Measurements from ENCODE around the gene NCSTN.

The NCSTN gene

GRCh38 chr1:160309185-160309557 lies 34.0 kb upstream of the NCSTN start:
- no peak for DNase-seq
- Mint-ChIP-seq H3K36me3 (ENCODE audit: low read depth) (peaks cover 84% of the 10 kb centered on the region), H3K4me3 (no peak overlapping the region), H3K9me3 (no peaks in the 10 kb centered on the region), H3K27me3 (ENCODE audit: low read depth, poor library complexity) (no peaks in the 10 kb centered on the region), H3K27ac (no peak overlapping the region), H3K4me1 (no peaks in the 10 kb centered on the region)
- no peak for TF ChIP-seq CTCF (IDR thresholded peaks at IDR 0.05)

- no peak overlapping the region for H3K27ac Mint-ChIP-seq
- H3K36me3 Mint-ChIP-seq (ENCODE audit: low read depth), result peaks cover 86% of the 10 kb centered on the region
- no peaks in the 10 kb centered on the region for H3K4me1 Mint-ChIP-seq
- no peaks in the 10 kb centered on the region for H3K27me3 Mint-ChIP-seq (ENCODE audit: low read depth, poor library complexity)
- H3K4me3 Mint-ChIP-seq, result no peak overlapping the region
- H3K9me3 Mint-ChIP-seq, result no peaks in the 10 kb centered on the region
- DNase-seq, result no peak
- TF ChIP-seq CTCF (IDR thresholded peaks at IDR 0.05), result no peak
Observed at GRCh38 chr1:160309571-160309970, 33.6 kb upstream of the NCSTN start.

- no peak for DNase-seq
- H3K27me3 Mint-ChIP-seq (ENCODE audit: low read depth, poor library complexity), result no peaks in the 10 kb centered on the region
- H3K4me1 Mint-ChIP-seq, result no peaks in the 10 kb centered on the region
- peaks cover 93% of the 10 kb centered on the region for H3K36me3 Mint-ChIP-seq (ENCODE audit: low read depth)
- no peak overlapping the region for H3K27ac Mint-ChIP-seq
- TF ChIP-seq CTCF (IDR thresholded peaks at IDR 0.05), result no peak
- H3K9me3 Mint-ChIP-seq, result peaks cover 27% of the 10 kb centered on the region
- no peak overlapping the region for H3K4me3 Mint-ChIP-seq
Observed at GRCh38 chr1:160315359-160315758, 27.8 kb upstream of the NCSTN start.

GRCh38 chr1:160322831-160323230 lies 20.4 kb upstream of the NCSTN start:
- Mint-ChIP-seq H3K4me3 (no peak overlapping the region), H3K9me3 (peaks cover 2% of the 10 kb centered on the region), H3K27me3 (ENCODE audit: low read depth, poor library complexity) (no peaks in the 10 kb centered on the region), H3K27ac (no peak overlapping the region), H3K36me3 (ENCODE audit: low read depth) (peaks cover 78% of the 10 kb centered on the region), H3K4me1 (no peaks in the 10 kb centered on the region)
- DNase-seq, result no peak
- no peak for TF ChIP-seq CTCF (IDR thresholded peaks at IDR 0.05)

GRCh38 chr1:160325252-160325651 lies 17.9 kb upstream of the NCSTN start:
- Mint-ChIP-seq H3K9me3 (no peaks in the 10 kb centered on the region), H3K4me3 (no peak overlapping the region), H3K27ac (no peak overlapping the region), H3K27me3 (ENCODE audit: low read depth, poor library complexity) (no peaks in the 10 kb centered on the region), H3K36me3 (ENCODE audit: low read depth) (peaks cover 72% of the 10 kb centered on the region), H3K4me1 (no peaks in the 10 kb centered on the region)
- no peak for DNase-seq
- TF ChIP-seq CTCF (IDR thresholded peaks at IDR 0.05), result no peak

GRCh38 chr1:160326418-160326817 lies 16.8 kb upstream of the NCSTN start:
- TF ChIP-seq CTCF (IDR thresholded peaks at IDR 0.05), result no peak
- H3K36me3 Mint-ChIP-seq (ENCODE audit: low read depth), result peaks cover 67% of the 10 kb centered on the region
- DNase-seq, result no peak
- no peaks in the 10 kb centered on the region for H3K4me1 Mint-ChIP-seq
- H3K4me3 Mint-ChIP-seq, result no peak overlapping the region
- no peak overlapping the region for H3K27ac Mint-ChIP-seq
- no peaks in the 10 kb centered on the region for H3K9me3 Mint-ChIP-seq
- no peaks in the 10 kb centered on the region for H3K27me3 Mint-ChIP-seq (ENCODE audit: low read depth, poor library complexity)
